SK-N-SH (cell line): ENCODE data around the gene TRAF4.

Source experiments
- RAD21 ChIP-seq: IDR thresholded peaks from 2 replicates; pipeline ENCODE4 v1.6.1; 2012; ENCODE audit warnings: mild to moderate bottlenecking, low read length
- TF ChIP-seq, protein P1 (sequence below): IDR thresholded peaks from 2 replicates; pipeline ENCODE4 v1.4.0; 2012; ENCODE audit warnings: low read depth

DNA sequence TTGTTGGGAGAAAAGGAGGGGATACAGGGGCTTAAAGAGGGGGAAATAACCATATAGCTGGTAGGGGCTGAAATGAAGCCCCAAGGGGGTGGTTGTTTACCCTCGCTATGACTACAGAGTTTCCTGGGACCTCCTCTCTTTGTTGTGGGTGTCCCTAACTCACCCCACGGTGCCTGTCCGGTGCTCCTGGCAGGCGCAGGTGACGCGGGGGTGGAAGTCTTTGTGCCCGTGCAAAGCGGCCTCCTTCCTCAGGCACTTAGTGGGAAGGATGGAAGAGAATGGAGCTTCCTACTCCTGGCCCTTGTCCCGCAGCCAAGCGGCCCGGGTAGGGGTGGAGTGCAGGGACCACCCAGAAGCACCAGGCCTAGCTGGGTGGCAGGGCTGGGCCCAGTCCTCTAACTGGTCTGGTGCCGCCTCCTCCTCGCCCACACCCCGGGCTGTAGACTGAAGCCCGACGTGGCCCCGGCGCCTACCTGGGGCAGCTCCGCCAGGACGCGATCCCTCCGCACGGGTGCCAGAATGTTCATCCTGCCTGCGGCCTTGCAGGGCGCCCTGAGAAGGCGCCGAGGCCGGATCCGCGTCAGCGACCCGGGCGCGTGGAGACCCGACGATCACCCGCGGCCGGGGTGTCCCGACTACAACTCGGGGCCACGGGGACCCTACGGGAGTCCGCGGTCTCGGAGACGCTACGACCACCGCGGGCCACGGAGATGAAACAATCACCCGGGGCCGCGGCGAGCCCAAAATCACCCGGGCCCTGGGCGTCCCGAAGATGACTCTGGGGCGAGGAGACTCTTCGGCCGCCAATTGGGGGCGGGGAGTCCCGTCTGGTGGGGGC is 26.9 kb upstream of the TRAF4 start:
- TF ChIP-seq, protein P1, sequence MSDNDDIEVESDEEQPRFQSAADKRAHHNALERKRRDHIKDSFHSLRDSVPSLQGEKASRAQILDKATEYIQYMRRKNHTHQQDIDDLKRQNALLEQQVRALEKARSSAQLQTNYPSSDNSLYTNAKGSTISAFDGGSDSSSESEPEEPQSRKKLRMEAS: no peak
- no peak for TF ChIP-seq RAD21
